Measurements from ENCODE around the gene NDUFB7.
"Not testable (repeated sequence)": the region's sequence is repeated elsewhere in the genome, so short reads cannot be mapped to it uniquely, and the experiment has no call there.

Gene NDUFB7

GRCh38 chr19:14571695-14572490 is at the start of gene NDUFB7:
TSS of gene NDUFB7 (minus strand) at chr19:14572066. CDS start at chr19:14572000, 66 bp downstream.
- DNase-seq = peak; percentile 48 to 97 (median 88)

- no peak for DNase-seq
These were observed 47.5 kb upstream of the NDUFB7 start for GRCh38 chr19:14619404-14619803.

- no peak for DNase-seq
These were observed 44.5 kb upstream of the NDUFB7 start for GRCh38 chr19:14616407-14616806.

- DNase-seq = no peak
These were observed 43.8 kb upstream of the NDUFB7 start for GRCh38 chr19:14615623-14616022.

- peak in 4 of 58 donors; percentile 0 to 4 (median 4) for DNase-seq
These were observed 42.2 kb upstream of the NDUFB7 start for GRCh38 chr19:14614099-14614412.

GRCh38 chr19:14613399-14614098 is 41.7 kb upstream of the NDUFB7 start:
- not testable (repeated sequence) for DNase-seq

- DNase-seq = no peak
These were observed 40.8 kb upstream of the NDUFB7 start for GRCh38 chr19:14612657-14613056.

GRCh38 chr19:14612242-14612641 is 40.4 kb upstream of the NDUFB7 start:
- not testable (repeated sequence) for DNase-seq

- DNase-seq = peak in 2 of 58 donors; percentile 1 to 19
These were observed 39.2 kb upstream of the NDUFB7 start for GRCh38 chr19:14611051-14611450.

GRCh38 chr19:14606627-14607026 is 34.8 kb upstream of the NDUFB7 start:
- DNase-seq = no peak

- no peak for DNase-seq
These were observed 32.1 kb upstream of the NDUFB7 start for GRCh38 chr19:14603990-14604387.

- no peak for DNase-seq
These were observed 27.8 kb upstream of the NDUFB7 start for GRCh38 chr19:14599548-14600147.

GRCh38 chr19:14595558-14595957 is 23.7 kb upstream of the NDUFB7 start:
- DNase-seq = no peak

- not testable (repeated sequence) for DNase-seq
These were observed 17.6 kb upstream of the NDUFB7 start for GRCh38 chr19:14589433-14589832.

- DNase-seq = not testable (repeated sequence)
These were observed 13.3 kb upstream of the NDUFB7 start for GRCh38 chr19:14585187-14585586.

GRCh38 chr19:14584372-14584771 is 12.5 kb upstream of the NDUFB7 start:
- DNase-seq = not testable (repeated sequence)

GRCh38 chr19:14582894-14583340 is 11.1 kb upstream of the NDUFB7 start, which contains the start of gene CLEC17A:
TSS of gene CLEC17A (plus strand) at chr19:14583084. CDS start at chr19:14583161, 77 bp downstream.
- DNase-seq = peak in 1 of 58 donors; percentile 1

- no peak for DNase-seq
These were observed 8.9 kb upstream of the NDUFB7 start for GRCh38 chr19:14580623-14581237.

- no peak for DNase-seq
These were observed 6.1 kb upstream of the NDUFB7 start for GRCh38 chr19:14577885-14578427.

- DNase-seq = no peak
These were observed 5.4 kb upstream of the NDUFB7 start for GRCh38 chr19:14577264-14577663.

GRCh38 chr19:14576363-14576762 is 4.5 kb upstream of the NDUFB7 start:
- DNase-seq = no peak
